ENCODE data around the gene AKNA. TPM values are rescaled to one million over a fixed set of nuclear protein-coding genes. Genes with fewer than 3 reads are reported as not detected.

Gene AKNA
- total and polyA plus RNA-seq, 2 donors (not counting 1 experiment from before 2014, with no cell fraction given), result 178 to 407 TPM

DNA sequence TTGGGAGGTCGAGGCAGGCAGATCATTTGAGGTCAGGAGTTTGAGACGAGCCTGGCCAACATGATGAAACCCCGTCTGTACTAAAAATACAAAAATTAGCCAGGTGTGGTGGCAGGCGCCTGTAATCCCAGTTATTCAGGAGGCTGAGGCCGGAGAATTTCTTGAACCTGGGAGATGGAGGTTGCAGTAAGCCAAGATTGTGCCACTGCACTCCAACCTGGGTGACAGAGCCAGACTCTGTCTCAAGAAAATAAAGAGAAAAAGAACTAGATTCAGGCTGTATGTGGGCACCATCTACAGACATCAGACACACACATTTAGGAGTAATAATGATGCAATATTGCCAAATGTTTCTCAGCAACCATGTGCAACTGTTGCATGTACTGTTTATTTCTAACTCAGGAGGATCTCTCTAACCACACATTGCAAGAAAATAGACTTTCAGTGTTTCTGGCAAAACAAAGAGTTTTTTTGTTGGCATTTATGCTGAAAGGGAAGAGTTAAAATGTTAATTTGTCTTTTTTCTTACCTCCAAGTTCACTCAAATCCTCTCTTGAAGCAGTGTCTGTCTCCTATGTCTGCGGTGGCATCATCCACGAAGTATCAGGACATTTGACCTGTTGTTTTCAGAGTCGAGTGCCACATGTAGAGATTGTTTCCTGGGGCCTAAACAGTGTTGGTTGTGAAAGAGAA is 70.0 kb downstream of the AKNA start:
- Histone ChIP-seq H3K79me2 (ENCODE audit: control insufficient read depth, insufficient read depth, low read length) (no peaks in the 10 kb centered on the region), H3K36me3 (replicated peaks in 1 of 2; ENCODE audit: control extremely low read depth in 1 of 2, control insufficient read depth in 1 of 2, extremely low read depth in 1 of 2, insufficient read depth in 2 of 2, low read length in 1 of 2) (no peaks in the 10 kb centered on the region), H3K9me3 (ENCODE audit: control extremely low read depth in 1 of 3, control insufficient read depth in 2 of 3, insufficient read depth in 1 of 3, low read length in 2 of 3) (peaks cover 0 to 14% (median 3%) of the 10 kb centered on the region in 3 donors), H3K9ac (ENCODE audit: low read length) (no peak overlapping the region), H3K4me1 (ENCODE audit: control insufficient read depth in 2 of 2, insufficient read depth in 2 of 2, low read length in 2 of 2) (no peaks in the 10 kb centered on the region), H3K4me2 (replicated peaks; ENCODE audit: low read depth, low read length, poor library complexity, severe bottlenecking) (no peak overlapping the region), H3K27me3 (replicated peaks in 1 of 4; ENCODE audit: control extremely low read depth in 1 of 4, control insufficient read depth in 3 of 4, insufficient read depth in 4 of 4, low read length in 3 of 4) (peaks cover 0 to 5% (median 0%) of the 10 kb centered on the region in 4 experiments), H3K27ac (ENCODE audit: low read length in 2 of 2) (no peak overlapping the region), H3K4me3 (ENCODE audit: control extremely low read depth in 1 of 5, extremely low read depth in 1 of 5, insufficient read depth in 1 of 5, low read depth in 2 of 5, low read length in 4 of 5) (no peak overlapping the region), H2AFZ (ENCODE audit: insufficient read depth, low read depth, low read length, poor library complexity, severe bottlenecking) (no peak overlapping the region), H4K20me1 (ENCODE audit: control insufficient read depth, insufficient read depth, low read length, poor library complexity, severe bottlenecking) (no peaks in the 10 kb centered on the region)
- ChIA-PET CTCF (interaction anchor here (1.4 kb wide), 1 partner anchor 88 kb away, joined by 5 read pairs; no protein-coding TSS in a partner anchor), POLR2A (no interaction called here)
- TF ChIP-seq CTCF (IDR thresholded peaks at IDR 0.05), result no peak
- TF ChIP-seq EZH2 (IDR thresholded peaks at IDR 0.05; ENCODE audit: borderline replicate concordance, insufficient read depth, low read depth, low read length, poor library complexity, severe bottlenecking), result no peak
- DNase-seq, result no peak
- intact Hi-C loops (cut with micrococcal nuclease), result no loop called here
- H3K27ac Mint-ChIP-seq, result no peak overlapping the region
- ATAC-seq (ENCODE audit: low read depth), result no peak
- 73% methylated on average over 2 of the region's 8 CpGs for WGBS (ENCODE audit: insufficient coverage)
- no peaks in the 10 kb centered on the region for H3K9me3 Mint-ChIP-seq (ENCODE audit: insufficient read depth)
- no peaks in the 10 kb centered on the region for H3K4me1 Mint-ChIP-seq
- H3K27me3 Mint-ChIP-seq, result peaks cover 10% of the 10 kb centered on the region
- H3K4me3 Mint-ChIP-seq, result no peak overlapping the region

- H3K27ac Mint-ChIP-seq, result no peak overlapping the region
- no peak overlapping the region for H3K27ac ChIP-seq (ENCODE audit: low read length in 2 of 2)
- H3K4me3 ChIP-seq (ENCODE audit: control extremely low read depth in 1 of 5, extremely low read depth in 1 of 5, insufficient read depth in 1 of 5, low read depth in 2 of 5, low read length in 4 of 5), result no peak overlapping the region
- ATAC-seq (ENCODE audit: low read depth), result no peak
- H3K27me3 Mint-ChIP-seq, result peaks cover 10% of the 10 kb centered on the region
- 82% methylated on average over 4 of the region's 10 CpGs for WGBS (ENCODE audit: insufficient coverage)
- H4K20me1 ChIP-seq (ENCODE audit: control insufficient read depth, insufficient read depth, low read length, poor library complexity, severe bottlenecking), result no peaks in the 10 kb centered on the region
- ChIA-PET POLR2A (no interaction called here), CTCF (interaction anchor here (1.4 kb wide), 1 partner anchor 89 kb away, joined by 5 read pairs; no protein-coding TSS in a partner anchor)
- no peak overlapping the region for H3K4me3 Mint-ChIP-seq
- H3K9ac ChIP-seq (ENCODE audit: low read length), result no peak overlapping the region
- H3K9me3 Mint-ChIP-seq (ENCODE audit: insufficient read depth), result no peaks in the 10 kb centered on the region
- no peak overlapping the region for H2AFZ ChIP-seq (ENCODE audit: insufficient read depth, low read depth, low read length, poor library complexity, severe bottlenecking)
- H3K9me3 ChIP-seq (ENCODE audit: control extremely low read depth in 1 of 3, control insufficient read depth in 2 of 3, insufficient read depth in 1 of 3, low read length in 2 of 3), result peaks cover 0 to 14% (median 3%) of the 10 kb centered on the region in 3 donors
- no peaks in the 10 kb centered on the region for H3K4me1 ChIP-seq (ENCODE audit: control insufficient read depth in 2 of 2, insufficient read depth in 2 of 2, low read length in 2 of 2)
- TF ChIP-seq CTCF (IDR thresholded peaks at IDR 0.05) (no peak), EZH2 (IDR thresholded peaks at IDR 0.05; ENCODE audit: borderline replicate concordance, insufficient read depth, low read depth, low read length, poor library complexity, severe bottlenecking) (no peak)
- intact Hi-C loops (cut with micrococcal nuclease), result no loop called here
- no peaks in the 10 kb centered on the region for H3K36me3 ChIP-seq (replicated peaks in 1 of 2; ENCODE audit: control extremely low read depth in 1 of 2, control insufficient read depth in 1 of 2, extremely low read depth in 1 of 2, insufficient read depth in 2 of 2, low read length in 1 of 2)
- H3K27me3 ChIP-seq (replicated peaks in 1 of 4; ENCODE audit: control extremely low read depth in 1 of 4, control insufficient read depth in 3 of 4, insufficient read depth in 4 of 4, low read length in 3 of 4), result peaks cover 0 to 5% (median 0%) of the 10 kb centered on the region in 4 experiments
- no peak for DNase-seq
- no peak overlapping the region for H3K4me2 ChIP-seq (replicated peaks; ENCODE audit: low read depth, low read length, poor library complexity, severe bottlenecking)
- no peaks in the 10 kb centered on the region for H3K4me1 Mint-ChIP-seq
- H3K79me2 ChIP-seq (ENCODE audit: control insufficient read depth, insufficient read depth, low read length), result no peaks in the 10 kb centered on the region
These were observed 71.1 kb downstream of the AKNA start for GRCh38 chr9:114316605-114317230.
